Measurements from ENCODE around the gene USP21. TPM values are rescaled to one million over a fixed set of nuclear protein-coding genes. Genes with fewer than 3 reads are reported as not detected.

Gene USP21
- total and polyA plus RNA-seq, 9 of the 15 experiments (the other 6 are each of a cell fraction or from before 2014, with no cell fraction given) = 4.9 to 52.4 (median 21.6) TPM

- no peak for TF ChIP-seq ZNF140 (CRISPR knock-in tag; IDR thresholded peaks at IDR 0.05)
- TF ChIP-seq MEF2D (tag; conservative IDR thresholded peaks at IDR 0.05; ENCODE audit: low read depth) = no peak
- no peak for TF ChIP-seq ATF2 (CRISPR knock-in tag; IDR thresholded peaks at IDR 0.05)
- peak; percentile 51; the same call in 1 of the 2 replicates for TF ChIP-seq SUPT5H (IDR thresholded peaks at IDR 0.05)
- TF ChIP-seq, protein P1, sequence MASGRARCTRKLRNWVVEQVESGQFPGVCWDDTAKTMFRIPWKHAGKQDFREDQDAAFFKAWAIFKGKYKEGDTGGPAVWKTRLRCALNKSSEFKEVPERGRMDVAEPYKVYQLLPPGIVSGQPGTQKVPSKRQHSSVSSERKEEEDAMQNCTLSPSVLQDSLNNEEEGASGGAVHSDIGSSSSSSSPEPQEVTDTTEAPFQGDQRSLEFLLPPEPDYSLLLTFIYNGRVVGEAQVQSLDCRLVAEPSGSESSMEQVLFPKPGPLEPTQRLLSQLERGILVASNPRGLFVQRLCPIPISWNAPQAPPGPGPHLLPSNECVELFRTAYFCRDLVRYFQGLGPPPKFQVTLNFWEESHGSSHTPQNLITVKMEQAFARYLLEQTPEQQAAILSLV (tag; IDR thresholded peaks at IDR 0.05) = no peak
- TF ChIP-seq NR4A1 (CRISPR knock-in tag; IDR thresholded peaks at IDR 0.05) = 0 out of 2 replicates have a peak, but pooled peaks have one; percentile 53
- TF ChIP-seq NR4A1 (tag; IDR thresholded peaks at IDR 0.05) = peak; percentile 80
- peak; percentile 90 for TF ChIP-seq RUNX1 (IDR thresholded peaks at IDR 0.05; ENCODE audit: low read depth)
- TF ChIP-seq ZNF274 (IDR thresholded peaks at IDR 0.05; ENCODE audit: borderline replicate concordance, low read depth, low read length) = no peak
- TF ChIP-seq ZFP1 (CRISPR knock-in tag; IDR thresholded peaks at IDR 0.05) = no peak
- no peak for TF ChIP-seq PREB (CRISPR knock-in tag; IDR thresholded peaks at IDR 0.05)
- no peak for TF ChIP-seq CBX3 (IDR thresholded peaks at IDR 0.05; ENCODE audit: borderline replicate concordance in 1 of 2, low read length in 2 of 2)
- 0 out of 2 replicates have a peak, but pooled peaks have one; percentile 21 for TF ChIP-seq ZNF239 (CRISPR knock-in tag; IDR thresholded peaks at IDR 0.05)
- TF ChIP-seq HIVEP1 (CRISPR knock-in tag; IDR thresholded peaks at IDR 0.05) = no peak
- TF ChIP-seq ZNF79 (CRISPR knock-in tag; IDR thresholded peaks at IDR 0.05; ENCODE audit: low read depth) = no peak
- TF ChIP-seq ZBED1 (IDR thresholded peaks at IDR 0.05) = no peak
- TF ChIP-seq ZNF3 (CRISPR knock-in tag; IDR thresholded peaks at IDR 0.05) = no peak
- no peak for TF ChIP-seq TEAD2 (tag; IDR thresholded peaks at IDR 0.05)
- TF ChIP-seq, protein P2, sequence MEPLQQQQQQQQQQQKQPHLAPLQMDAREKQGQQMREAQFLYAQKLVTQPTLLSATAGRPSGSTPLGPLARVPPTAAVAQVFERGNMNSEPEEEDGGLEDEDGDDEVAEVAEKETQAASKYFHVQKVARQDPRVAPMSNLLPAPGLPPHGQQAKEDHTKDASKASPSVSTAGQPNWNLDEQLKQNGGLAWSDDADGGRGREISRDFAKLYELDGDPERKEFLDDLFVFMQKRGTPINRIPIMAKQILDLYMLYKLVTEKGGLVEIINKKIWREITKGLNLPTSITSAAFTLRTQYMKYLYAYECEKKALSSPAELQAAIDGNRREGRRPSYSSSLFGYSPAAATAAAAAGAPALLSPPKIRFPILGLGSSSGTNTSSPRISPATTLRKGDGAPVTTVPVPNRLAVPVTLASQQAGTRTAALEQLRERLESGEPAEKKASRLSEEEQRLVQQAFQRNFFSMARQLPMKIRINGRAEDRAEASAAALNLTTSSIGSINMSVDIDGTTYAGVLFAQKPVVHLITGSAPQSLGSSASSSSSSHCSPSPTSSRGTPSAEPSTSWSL (CRISPR knock-in tag; IDR thresholded peaks at IDR 0.05; ENCODE audit: borderline replicate concordance) = no peak
- TF ChIP-seq, protein P3, sequence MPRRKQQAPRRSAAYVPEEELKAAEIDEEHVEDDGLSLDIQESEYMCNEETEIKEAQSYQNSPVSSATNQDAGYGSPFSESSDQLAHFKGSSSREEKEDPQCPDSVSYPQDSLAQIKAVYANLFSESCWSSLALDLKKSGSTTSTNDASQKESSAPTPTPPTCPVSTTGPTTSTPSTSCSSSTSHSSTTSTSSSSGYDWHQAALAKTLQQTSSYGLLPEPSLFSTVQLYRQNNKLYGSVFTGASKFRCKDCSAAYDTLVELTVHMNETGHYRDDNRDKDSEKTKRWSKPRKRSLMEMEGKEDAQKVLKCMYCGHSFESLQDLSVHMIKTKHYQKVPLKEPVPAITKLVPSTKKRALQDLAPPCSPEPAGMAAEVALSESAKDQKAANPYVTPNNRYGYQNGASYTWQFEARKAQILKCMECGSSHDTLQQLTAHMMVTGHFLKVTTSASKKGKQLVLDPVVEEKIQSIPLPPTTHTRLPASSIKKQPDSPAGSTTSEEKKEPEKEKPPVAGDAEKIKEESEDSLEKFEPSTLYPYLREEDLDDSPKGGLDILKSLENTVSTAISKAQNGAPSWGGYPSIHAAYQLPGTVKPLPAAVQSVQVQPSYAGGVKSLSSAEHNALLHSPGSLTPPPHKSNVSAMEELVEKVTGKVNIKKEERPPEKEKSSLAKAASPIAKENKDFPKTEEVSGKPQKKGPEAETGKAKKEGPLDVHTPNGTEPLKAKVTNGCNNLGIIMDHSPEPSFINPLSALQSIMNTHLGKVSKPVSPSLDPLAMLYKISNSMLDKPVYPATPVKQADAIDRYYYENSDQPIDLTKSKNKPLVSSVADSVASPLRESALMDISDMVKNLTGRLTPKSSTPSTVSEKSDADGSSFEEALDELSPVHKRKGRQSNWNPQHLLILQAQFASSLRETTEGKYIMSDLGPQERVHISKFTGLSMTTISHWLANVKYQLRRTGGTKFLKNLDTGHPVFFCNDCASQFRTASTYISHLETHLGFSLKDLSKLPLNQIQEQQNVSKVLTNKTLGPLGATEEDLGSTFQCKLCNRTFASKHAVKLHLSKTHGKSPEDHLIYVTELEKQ (CRISPR knock-in tag; IDR thresholded peaks at IDR 0.05) = no peak
- no peak for TF ChIP-seq ELF4 (CRISPR knock-in tag; IDR thresholded peaks at IDR 0.05)
These were observed 26.7 kb upstream of the USP21 start, which contains the start of gene DEDD (continued) for GRCh38 chr1:161132410-161133219.
